GM21423 (cell line): ENCODE results near the gene RAI2.
"Not testable (repeated sequence)": the region's sequence is repeated elsewhere in the genome, so short reads cannot be mapped to it uniquely, and the experiment has no call there.

ENCODE experiments used
- ATAC-seq: cut with Tn5 transposase; IDR thresholded peaks from one replicate; pipeline ENCODE4 v1.9.1; 2021; ENCODE audit warnings: mild to moderate bottlenecking, moderate library complexity; ENCODE audit not compliant: unreplicated experiment

RAI2 gene

GRCh38 chrX:17787557-17787956 lies 73.5 kb downstream of the RAI2 start:
- ATAC-seq = no peak

GRCh38 chrX:17786554-17787347 lies 74.3 kb downstream of the RAI2 start:
- not testable (repeated sequence) for ATAC-seq

GRCh38 chrX:17779434-17779833 lies 81.7 kb downstream of the RAI2 start:
- ATAC-seq = no peak

- no peak for ATAC-seq
These were observed 82.1 kb downstream of the RAI2 start for GRCh38 chrX:17778997-17779396.

- no peak for ATAC-seq
These were observed 87.0 kb downstream of the RAI2 start for GRCh38 chrX:17774053-17774452.

- no peak for ATAC-seq
These were observed 87.7 kb downstream of the RAI2 start for GRCh38 chrX:17773221-17773876.

GRCh38 chrX:17769701-17770269 lies 91.3 kb downstream of the RAI2 start:
- no peak for ATAC-seq

- ATAC-seq = no peak
These were observed 92.1 kb downstream of the RAI2 start for GRCh38 chrX:17768997-17769396.

GRCh38 chrX:17767734-17768133 lies 93.4 kb downstream of the RAI2 start:
- ATAC-seq = no peak

- no peak for ATAC-seq
These were observed 101.1 kb downstream of the RAI2 start for GRCh38 chrX:17759990-17760389.

- peak; percentile 97 for ATAC-seq
These were observed 102.7 kb downstream of the RAI2 start for GRCh38 chrX:17758382-17758781.

- ATAC-seq = no peak
These were observed 110.7 kb downstream of the RAI2 start for GRCh38 chrX:17750436-17750835.
